ENCODE measurements around the gene CHST8. TPM values are rescaled to one million over a fixed set of nuclear protein-coding genes. Genes with fewer than 3 reads are reported as not detected.

CHST8 gene
- total and polyA plus RNA-seq, 7 experiments from 2014 or later: not detected

- H3K27ac ChIP-seq (ENCODE audit: low read depth, low read length): no peak overlapping the region
- no peak overlapping the region for H3K4me3 ChIP-seq (ENCODE audit: low read length)
- H3K27me3 Mint-ChIP-seq: peaks cover 0 to 10% (median 8%) of the 10 kb centered on the region in 5 donors
- no peaks in the 10 kb centered on the region for H3K36me3 ChIP-seq (ENCODE audit: control insufficient read depth in 2 of 3, insufficient read depth in 3 of 3, low read length in 3 of 3)
- no peaks in the 10 kb centered on the region for H3K36me3 Mint-ChIP-seq
- H3K4me1 Mint-ChIP-seq: peaks cover 0 to 11% (median 0%) of the 10 kb centered on the region in 7 donors
- ChIA-PET POLR2A (no interaction called here), CTCF (interaction anchor here (1.2 kb wide), 1 partner anchor 26 kb away, joined by 3 read pairs; no protein-coding TSS in a partner anchor)
- H3K9me3 ChIP-seq (ENCODE audit: control insufficient read depth in 2 of 3, low read length in 3 of 3): no peaks in the 10 kb centered on the region
- no peak for DNase-seq
- H3K9me3 Mint-ChIP-seq: no peaks in the 10 kb centered on the region
- intact Hi-C loops (cut with micrococcal nuclease): no loop called here
- no peak for ATAC-seq
- no peak overlapping the region for H3K4me3 Mint-ChIP-seq
- H3K27ac Mint-ChIP-seq: no peak overlapping the region
- no peaks in the 10 kb centered on the region for H3K4me1 ChIP-seq (ENCODE audit: control insufficient read depth in 2 of 2, insufficient read depth in 2 of 2, low read length in 2 of 2)
- no peaks in the 10 kb centered on the region for H3K27me3 ChIP-seq (ENCODE audit: control insufficient read depth in 2 of 2, insufficient read depth in 2 of 2, low read length in 2 of 2)
Measured at GRCh38 chr19:33804021-33804799, 182.5 kb downstream of the CHST8 start.

- no peaks in the 10 kb centered on the region for H3K27me3 ChIP-seq (ENCODE audit: control insufficient read depth in 2 of 2, insufficient read depth in 2 of 2, low read length in 2 of 2)
- no peaks in the 10 kb centered on the region for H3K9me3 ChIP-seq (ENCODE audit: control insufficient read depth in 2 of 3, low read length in 3 of 3)
- ChIA-PET CTCF (no interaction called here), POLR2A (no interaction called here)
- intact Hi-C loops (cut with micrococcal nuclease): no loop called here
- Mint-ChIP-seq H3K36me3 (no peaks in the 10 kb centered on the region), H3K4me1 (peaks cover 0 to 11% (median 0%) of the 10 kb centered on the region in 7 donors), H3K27ac (no peak overlapping the region), H3K4me3 (no peak overlapping the region), H3K27me3 (no peaks in the 10 kb centered on the region), H3K9me3 (no peaks in the 10 kb centered on the region)
- no peak overlapping the region for H3K27ac ChIP-seq (ENCODE audit: low read depth, low read length)
- H3K4me3 ChIP-seq (ENCODE audit: low read length): no peak overlapping the region
- H3K36me3 ChIP-seq (ENCODE audit: control insufficient read depth in 2 of 3, insufficient read depth in 3 of 3, low read length in 3 of 3): no peaks in the 10 kb centered on the region
- DNase-seq (no peak), ATAC-seq (no peak)
- H3K4me1 ChIP-seq (ENCODE audit: control insufficient read depth in 2 of 2, insufficient read depth in 2 of 2, low read length in 2 of 2): no peaks in the 10 kb centered on the region
Measured at GRCh38 chr19:33805313-33805712, 183.6 kb downstream of the CHST8 start.

GRCh38 chr19:33805840-33806433, 184.2 kb downstream of the CHST8 start:
- no peaks in the 10 kb centered on the region for H3K4me1 ChIP-seq (ENCODE audit: control insufficient read depth in 2 of 2, insufficient read depth in 2 of 2, low read length in 2 of 2)
- ChIA-PET POLR2A (no interaction called here), CTCF (no interaction called here)
- ATAC-seq (no peak), DNase-seq (no peak)
- intact Hi-C loops (cut with micrococcal nuclease): no loop called here
- no peak overlapping the region for H3K4me3 ChIP-seq (ENCODE audit: low read length)
- Mint-ChIP-seq H3K27ac (no peak overlapping the region), H3K9me3 (no peaks in the 10 kb centered on the region), H3K27me3 (no peaks in the 10 kb centered on the region), H3K4me1 (peaks cover 0 to 11% (median 0%) of the 10 kb centered on the region in 7 donors), H3K36me3 (no peaks in the 10 kb centered on the region), H3K4me3 (no peak overlapping the region)
- no peak overlapping the region for H3K27ac ChIP-seq (ENCODE audit: low read depth, low read length)
- no peaks in the 10 kb centered on the region for H3K36me3 ChIP-seq (ENCODE audit: control insufficient read depth in 2 of 3, insufficient read depth in 3 of 3, low read length in 3 of 3)
- H3K9me3 ChIP-seq (ENCODE audit: control insufficient read depth in 2 of 3, low read length in 3 of 3): no peaks in the 10 kb centered on the region
- no peaks in the 10 kb centered on the region for H3K27me3 ChIP-seq (ENCODE audit: control insufficient read depth in 2 of 2, insufficient read depth in 2 of 2, low read length in 2 of 2)

- no peak overlapping the region for H3K4me3 Mint-ChIP-seq
- H3K36me3 Mint-ChIP-seq: no peaks in the 10 kb centered on the region
- intact Hi-C loops (cut with micrococcal nuclease): no loop called here
- ATAC-seq (no peak), DNase-seq (no peak)
- Histone ChIP-seq H3K36me3 (ENCODE audit: control insufficient read depth in 2 of 3, insufficient read depth in 3 of 3, low read length in 3 of 3) (no peaks in the 10 kb centered on the region), H3K4me3 (ENCODE audit: low read length) (no peak overlapping the region), H3K27me3 (ENCODE audit: control insufficient read depth in 2 of 2, insufficient read depth in 2 of 2, low read length in 2 of 2) (no peaks in the 10 kb centered on the region), H3K9me3 (ENCODE audit: control insufficient read depth in 2 of 3, low read length in 3 of 3) (no peaks in the 10 kb centered on the region), H3K27ac (ENCODE audit: low read depth, low read length) (no peak overlapping the region), H3K4me1 (ENCODE audit: control insufficient read depth in 2 of 2, insufficient read depth in 2 of 2, low read length in 2 of 2) (no peaks in the 10 kb centered on the region)
- H3K27me3 Mint-ChIP-seq: no peaks in the 10 kb centered on the region
- CTCF ChIA-PET: no interaction called here
- H3K27ac Mint-ChIP-seq: no peak overlapping the region
- H3K4me1 Mint-ChIP-seq: peaks cover 0 to 11% (median 0%) of the 10 kb centered on the region in 7 donors
- no peaks in the 10 kb centered on the region for H3K9me3 Mint-ChIP-seq
- POLR2A ChIA-PET: no interaction called here
Measured at GRCh38 chr19:33806434-33806881, 184.7 kb downstream of the CHST8 start.

- ChIA-PET CTCF (interaction anchor here (0.7 kb wide), 1 partner anchor 254 kb away, joined by 3 read pairs; no protein-coding TSS in a partner anchor), POLR2A (no interaction called here)
- Histone ChIP-seq H3K36me3 (ENCODE audit: control insufficient read depth in 2 of 3, insufficient read depth in 3 of 3, low read length in 3 of 3) (no peaks in the 10 kb centered on the region), H3K27me3 (ENCODE audit: control insufficient read depth in 2 of 2, insufficient read depth in 2 of 2, low read length in 2 of 2) (no peaks in the 10 kb centered on the region), H3K9me3 (ENCODE audit: control insufficient read depth in 2 of 3, low read length in 3 of 3) (no peaks in the 10 kb centered on the region), H3K27ac (ENCODE audit: low read depth, low read length) (no peak overlapping the region), H3K4me1 (ENCODE audit: control insufficient read depth in 2 of 2, insufficient read depth in 2 of 2, low read length in 2 of 2) (no peaks in the 10 kb centered on the region), H3K4me3 (ENCODE audit: low read length) (no peak overlapping the region)
- no peak overlapping the region for H3K4me3 Mint-ChIP-seq
- peaks cover 0 to 11% (median 0%) of the 10 kb centered on the region in 7 donors for H3K4me1 Mint-ChIP-seq
- no peaks in the 10 kb centered on the region for H3K9me3 Mint-ChIP-seq
- no peak overlapping the region for H3K27ac Mint-ChIP-seq
- H3K36me3 Mint-ChIP-seq: no peaks in the 10 kb centered on the region
- intact Hi-C loops (cut with micrococcal nuclease): no loop called here
- ATAC-seq: no peak
- no peaks in the 10 kb centered on the region for H3K27me3 Mint-ChIP-seq
- no peak for DNase-seq
Measured at GRCh38 chr19:33808399-33808798, 186.6 kb downstream of the CHST8 start.

GRCh38 chr19:33809960-33810359, 188.2 kb downstream of the CHST8 start:
- Histone ChIP-seq H3K36me3 (ENCODE audit: control insufficient read depth in 2 of 3, insufficient read depth in 3 of 3, low read length in 3 of 3) (no peaks in the 10 kb centered on the region), H3K9me3 (ENCODE audit: control insufficient read depth in 2 of 3, low read length in 3 of 3) (no peaks in the 10 kb centered on the region), H3K4me1 (ENCODE audit: control insufficient read depth in 2 of 2, insufficient read depth in 2 of 2, low read length in 2 of 2) (no peaks in the 10 kb centered on the region), H3K4me3 (ENCODE audit: low read length) (no peak overlapping the region), H3K27me3 (ENCODE audit: control insufficient read depth in 2 of 2, insufficient read depth in 2 of 2, low read length in 2 of 2) (no peaks in the 10 kb centered on the region), H3K27ac (ENCODE audit: low read depth, low read length) (no peak overlapping the region)
- Mint-ChIP-seq H3K27me3 (peaks cover 0 to 4% (median 0%) of the 10 kb centered on the region in 5 donors), H3K9me3 (no peaks in the 10 kb centered on the region), H3K36me3 (no peaks in the 10 kb centered on the region), H3K4me3 (no peak overlapping the region), H3K4me1 (peaks cover 0 to 11% (median 0%) of the 10 kb centered on the region in 7 donors), H3K27ac (no peak overlapping the region)
- CTCF ChIA-PET: no interaction called here
- POLR2A ChIA-PET: no interaction called here
- DNase-seq (no peak), ATAC-seq (no peak)
- intact Hi-C loops (cut with micrococcal nuclease): no loop called here

- Mint-ChIP-seq H3K9me3 (no peaks in the 10 kb centered on the region), H3K4me3 (no peak overlapping the region), H3K27ac (no peak overlapping the region), H3K27me3 (peaks cover 0 to 6% (median 0%) of the 10 kb centered on the region in 5 donors), H3K36me3 (no peaks in the 10 kb centered on the region), H3K4me1 (peaks cover 0 to 11% (median 0%) of the 10 kb centered on the region in 7 donors)
- Histone ChIP-seq H3K4me3 (ENCODE audit: low read length) (no peak overlapping the region), H3K27ac (ENCODE audit: low read depth, low read length) (no peak overlapping the region), H3K4me1 (ENCODE audit: control insufficient read depth in 2 of 2, insufficient read depth in 2 of 2, low read length in 2 of 2) (no peaks in the 10 kb centered on the region), H3K27me3 (ENCODE audit: control insufficient read depth in 2 of 2, insufficient read depth in 2 of 2, low read length in 2 of 2) (peaks cover 0 to 2% of the 10 kb centered on the region in 2 donors), H3K36me3 (ENCODE audit: control insufficient read depth in 2 of 3, insufficient read depth in 3 of 3, low read length in 3 of 3) (no peaks in the 10 kb centered on the region), H3K9me3 (ENCODE audit: control insufficient read depth in 2 of 3, low read length in 3 of 3) (no peaks in the 10 kb centered on the region)
- intact Hi-C loops (cut with micrococcal nuclease): no loop called here
- ATAC-seq (no peak), DNase-seq (no peak)
- ChIA-PET POLR2A (no interaction called here), CTCF (no interaction called here)
Measured at GRCh38 chr19:33810821-33811220, 189.1 kb downstream of the CHST8 start.

All from naive thymus-derived CD4-positive, alpha-beta T cell (primary cell).